ENCODE measurements around the gene STH.
"Not testable (repeated sequence)": the region's sequence is repeated elsewhere in the genome, so short reads cannot be mapped to it uniquely, and the experiment has no call there.

STH gene

DNA sequence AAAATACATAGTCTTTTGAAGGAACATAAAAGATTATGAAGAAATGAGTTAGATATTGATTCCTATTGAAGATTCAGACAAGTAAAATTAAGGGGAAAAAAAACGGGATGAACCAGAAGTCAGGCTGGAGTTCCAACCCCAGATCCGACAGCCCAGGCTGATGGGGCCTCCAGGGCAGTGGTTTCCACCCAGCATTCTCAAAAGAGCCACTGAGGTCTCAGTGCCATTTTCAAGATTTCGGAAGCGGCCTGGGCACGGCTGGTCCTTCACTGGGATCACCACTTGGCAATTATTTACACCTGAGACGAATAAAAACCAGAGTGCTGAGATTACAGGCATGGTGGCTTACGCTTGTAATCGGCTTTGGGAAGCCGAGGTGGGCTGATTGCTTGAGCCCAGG lies 9.5 kb downstream of the STH start:
- no peak for DNase-seq

DNA sequence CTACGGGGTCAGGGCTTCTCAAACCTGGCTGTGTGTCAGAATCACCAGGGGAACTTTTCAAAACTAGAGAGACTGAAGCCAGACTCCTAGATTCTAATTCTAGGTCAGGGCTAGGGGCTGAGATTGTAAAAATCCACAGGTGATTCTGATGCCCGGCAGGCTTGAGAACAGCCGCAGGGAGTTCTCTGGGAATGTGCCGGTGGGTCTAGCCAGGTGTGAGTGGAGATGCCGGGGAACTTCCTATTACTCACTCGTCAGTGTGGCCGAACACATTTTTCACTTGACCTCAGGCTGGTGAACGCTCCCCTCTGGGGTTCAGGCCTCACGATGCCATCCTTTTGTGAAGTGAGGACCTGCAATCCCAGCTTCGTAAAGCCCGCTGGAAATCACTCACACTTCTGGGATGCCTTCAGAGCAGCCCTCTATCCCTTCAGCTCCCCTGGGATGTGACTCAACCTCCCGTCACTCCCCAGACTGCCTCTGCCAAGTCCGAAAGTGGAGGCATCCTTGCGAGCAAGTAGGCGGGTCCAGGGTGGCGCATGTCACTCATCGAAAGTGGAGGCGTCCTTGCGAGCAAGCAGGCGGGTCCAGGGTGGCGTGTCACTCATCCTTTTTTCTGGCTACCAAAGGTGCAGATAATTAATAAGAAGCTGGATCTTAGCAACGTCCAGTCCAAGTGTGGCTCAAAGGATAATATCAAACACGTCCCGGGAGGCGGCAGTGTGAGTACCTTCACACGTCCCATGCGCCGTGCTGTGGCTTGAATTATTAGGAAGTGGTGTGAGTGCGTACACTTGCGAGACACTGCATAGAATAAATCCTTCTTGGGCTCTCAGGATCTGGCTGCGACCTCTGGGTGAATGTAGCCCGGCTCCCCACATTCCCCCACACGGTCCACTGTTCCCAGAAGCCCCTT lies 10.9 kb downstream of the STH start:
- peak; percentile 3 for DNase-seq

DNA sequence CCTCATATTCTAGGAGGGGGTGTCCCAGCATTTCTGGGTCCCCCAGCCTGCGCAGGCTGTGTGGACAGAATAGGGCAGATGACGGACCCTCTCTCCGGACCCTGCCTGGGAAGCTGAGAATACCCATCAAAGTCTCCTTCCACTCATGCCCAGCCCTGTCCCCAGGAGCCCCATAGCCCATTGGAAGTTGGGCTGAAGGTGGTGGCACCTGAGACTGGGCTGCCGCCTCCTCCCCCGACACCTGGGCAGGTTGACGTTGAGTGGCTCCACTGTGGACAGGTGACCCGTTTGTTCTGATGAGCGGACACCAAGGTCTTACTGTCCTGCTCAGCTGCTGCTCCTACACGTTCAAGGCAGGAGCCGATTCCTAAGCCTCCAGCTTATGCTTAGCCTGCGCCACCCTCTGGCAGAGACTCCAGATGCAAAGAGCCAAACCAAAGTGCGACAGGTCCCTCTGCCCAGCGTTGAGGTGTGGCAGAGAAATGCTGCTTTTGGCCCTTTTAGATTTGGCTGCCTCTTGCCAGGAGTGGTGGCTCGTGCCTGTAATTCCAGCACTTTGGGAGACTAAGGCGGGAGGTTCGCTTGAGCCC lies 11.6 kb downstream of the STH start:
- no peak for DNase-seq

DNA sequence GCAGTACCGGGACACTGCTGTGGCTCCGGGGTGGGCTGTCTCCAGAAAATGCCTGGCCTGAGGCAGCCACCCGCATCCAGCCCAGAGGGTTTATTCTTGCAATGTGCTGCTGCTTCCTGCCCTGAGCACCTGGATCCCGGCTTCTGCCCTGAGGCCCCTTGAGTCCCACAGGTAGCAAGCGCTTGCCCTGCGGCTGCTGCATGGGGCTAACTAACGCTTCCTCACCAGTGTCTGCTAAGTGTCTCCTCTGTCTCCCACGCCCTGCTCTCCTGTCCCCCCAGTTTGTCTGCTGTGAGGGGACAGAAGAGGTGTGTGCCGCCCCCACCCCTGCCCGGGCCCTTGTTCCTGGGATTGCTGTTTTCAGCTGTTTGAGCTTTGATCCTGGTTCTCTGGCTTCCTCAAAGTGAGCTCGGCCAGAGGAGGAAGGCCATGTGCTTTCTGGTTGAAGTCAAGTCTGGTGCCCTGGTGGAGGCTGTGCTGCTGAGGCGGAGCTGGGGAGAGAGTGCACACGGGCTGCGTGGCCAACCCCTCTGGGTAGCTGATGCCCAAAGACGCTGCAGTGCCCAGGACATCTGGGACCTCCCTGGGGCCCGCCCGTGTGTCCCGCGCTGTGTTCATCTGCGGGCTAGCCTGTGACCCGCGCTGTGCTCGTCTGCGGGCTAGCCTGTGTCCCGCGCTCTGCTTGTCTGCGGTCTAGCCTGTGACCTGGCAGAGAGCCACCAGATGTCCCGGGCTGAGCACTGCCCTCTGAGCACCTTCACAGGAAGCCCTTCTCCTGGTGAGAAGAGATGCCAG lies 12.9 kb downstream of the STH start:
- DNase-seq, result no peak

DNA sequence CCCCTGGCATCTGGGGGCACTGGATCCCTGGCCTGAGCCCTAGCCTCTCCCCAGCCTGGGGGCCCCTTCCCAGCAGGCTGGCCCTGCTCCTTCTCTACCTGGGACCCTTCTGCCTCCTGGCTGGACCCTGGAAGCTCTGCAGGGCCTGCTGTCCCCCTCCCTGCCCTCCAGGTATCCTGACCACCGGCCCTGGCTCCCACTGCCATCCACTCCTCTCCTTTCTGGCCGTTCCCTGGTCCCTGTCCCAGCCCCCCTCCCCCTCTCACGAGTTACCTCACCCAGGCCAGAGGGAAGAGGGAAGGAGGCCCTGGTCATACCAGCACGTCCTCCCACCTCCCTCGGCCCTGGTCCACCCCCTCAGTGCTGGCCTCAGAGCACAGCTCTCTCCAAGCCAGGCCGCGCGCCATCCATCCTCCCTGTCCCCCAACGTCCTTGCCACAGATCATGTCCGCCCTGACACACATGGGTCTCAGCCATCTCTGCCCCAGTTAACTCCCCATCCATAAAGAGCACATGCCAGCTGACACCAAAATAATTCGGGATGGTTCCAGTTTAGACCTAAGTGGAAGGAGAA lies 13.5 kb downstream of the STH start:
- no peak for DNase-seq

GRCh38 chr17:46013127-46013501 lies 14.1 kb downstream of the STH start:
- DNase-seq, result no peak

DNA sequence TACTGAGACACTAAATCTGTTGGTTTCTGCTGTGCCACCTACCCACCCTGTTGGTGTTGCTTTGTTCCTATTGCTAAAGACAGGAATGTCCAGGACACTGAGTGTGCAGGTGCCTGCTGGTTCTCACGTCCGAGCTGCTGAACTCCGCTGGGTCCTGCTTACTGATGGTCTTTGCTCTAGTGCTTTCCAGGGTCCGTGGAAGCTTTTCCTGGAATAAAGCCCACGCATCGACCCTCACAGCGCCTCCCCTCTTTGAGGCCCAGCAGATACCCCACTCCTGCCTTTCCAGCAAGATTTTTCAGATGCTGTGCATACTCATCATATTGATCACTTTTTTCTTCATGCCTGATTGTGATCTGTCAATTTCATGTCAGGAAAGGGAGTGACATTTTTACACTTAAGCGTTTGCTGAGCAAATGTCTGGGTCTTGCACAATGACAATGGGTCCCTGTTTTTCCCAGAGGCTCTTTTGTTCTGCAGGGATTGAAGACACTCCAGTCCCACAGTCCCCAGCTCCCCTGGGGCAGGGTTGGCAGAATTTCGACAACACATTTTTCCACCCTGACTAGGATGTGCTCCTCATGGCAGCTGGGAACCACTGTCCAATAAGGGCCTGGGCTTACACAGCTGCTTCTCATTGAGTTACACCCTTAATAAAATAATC lies 14.6 kb downstream of the STH start:
- no peak for DNase-seq

- DNase-seq, result not testable (repeated sequence)
Observed at GRCh38 chr17:46019408-46019925, 20.4 kb downstream of the STH start.

DNA sequence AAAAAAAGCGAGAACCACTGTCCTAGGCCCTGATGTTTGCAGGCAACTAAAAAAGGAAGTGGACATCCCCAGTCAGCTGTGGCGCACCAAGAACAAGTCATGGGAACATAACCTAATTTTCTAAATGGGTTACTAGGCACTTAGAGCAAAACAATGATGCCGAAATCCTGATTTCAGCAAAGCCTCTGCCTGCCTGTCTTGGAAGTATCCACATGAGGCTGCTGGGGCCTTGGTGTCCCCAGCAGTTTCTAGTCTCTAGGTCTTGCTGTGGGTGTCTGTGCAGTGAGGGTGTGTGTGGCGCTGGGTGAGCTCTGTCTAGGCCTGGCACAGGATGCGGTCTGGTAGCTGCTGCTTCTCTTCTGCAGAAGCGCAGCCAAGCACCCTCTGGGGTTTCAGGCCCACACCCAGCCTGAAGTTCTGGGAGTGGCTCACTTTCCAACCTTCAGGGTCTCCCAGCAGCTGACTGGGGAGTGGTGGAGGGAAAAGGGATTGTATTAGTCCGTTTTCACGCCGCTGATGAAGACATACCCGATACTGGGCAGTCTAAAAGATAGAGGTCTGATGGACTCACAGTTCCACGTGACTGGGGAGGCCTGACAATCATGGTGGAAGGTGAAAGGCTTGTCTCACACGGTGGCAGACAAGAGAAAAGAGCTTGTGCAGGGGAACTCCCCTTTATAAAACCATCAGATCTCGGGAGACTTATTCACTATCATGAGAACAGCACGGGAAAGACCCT lies 21.1 kb downstream of the STH start:
- DNase-seq, result peak; percentile 64

GRCh38 chr17:46020998-46021397 lies 21.9 kb downstream of the STH start:
- DNase-seq, result no peak

- DNase-seq, result not testable (repeated sequence)
Observed at GRCh38 chr17:46023366-46023765, 24.3 kb downstream of the STH start.

GRCh38 chr17:46023783-46024388 lies 24.8 kb downstream of the STH start:
- DNase-seq, result peak; percentile 7

DNA sequence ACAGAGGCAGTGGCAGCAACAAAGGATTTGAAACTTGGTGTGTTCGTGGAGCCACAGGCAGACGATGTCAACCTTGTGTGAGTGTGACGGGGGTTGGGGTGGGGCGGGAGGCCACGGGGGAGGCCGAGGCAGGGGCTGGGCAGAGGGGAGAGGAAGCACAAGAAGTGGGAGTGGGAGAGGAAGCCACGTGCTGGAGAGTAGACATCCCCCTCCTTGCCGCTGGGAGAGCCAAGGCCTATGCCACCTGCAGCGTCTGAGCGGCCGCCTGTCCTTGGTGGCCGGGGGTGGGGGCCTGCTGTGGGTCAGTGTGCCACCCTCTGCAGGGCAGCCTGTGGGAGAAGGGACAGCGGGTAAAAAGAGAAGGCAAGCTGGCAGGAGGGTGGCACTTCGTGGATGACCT lies 25.5 kb downstream of the STH start:
- no peak for DNase-seq

DNA sequence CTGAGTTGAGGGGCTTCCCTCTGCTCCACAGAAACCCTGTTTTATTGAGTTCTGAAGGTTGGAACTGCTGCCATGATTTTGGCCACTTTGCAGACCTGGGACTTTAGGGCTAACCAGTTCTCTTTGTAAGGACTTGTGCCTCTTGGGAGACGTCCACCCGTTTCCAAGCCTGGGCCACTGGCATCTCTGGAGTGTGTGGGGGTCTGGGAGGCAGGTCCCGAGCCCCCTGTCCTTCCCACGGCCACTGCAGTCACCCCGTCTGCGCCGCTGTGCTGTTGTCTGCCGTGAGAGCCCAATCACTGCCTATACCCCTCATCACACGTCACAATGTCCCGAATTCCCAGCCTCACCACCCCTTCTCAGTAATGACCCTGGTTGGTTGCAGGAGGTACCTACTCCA lies 26.0 kb downstream of the STH start:
- DNase-seq, result no peak

DNA sequence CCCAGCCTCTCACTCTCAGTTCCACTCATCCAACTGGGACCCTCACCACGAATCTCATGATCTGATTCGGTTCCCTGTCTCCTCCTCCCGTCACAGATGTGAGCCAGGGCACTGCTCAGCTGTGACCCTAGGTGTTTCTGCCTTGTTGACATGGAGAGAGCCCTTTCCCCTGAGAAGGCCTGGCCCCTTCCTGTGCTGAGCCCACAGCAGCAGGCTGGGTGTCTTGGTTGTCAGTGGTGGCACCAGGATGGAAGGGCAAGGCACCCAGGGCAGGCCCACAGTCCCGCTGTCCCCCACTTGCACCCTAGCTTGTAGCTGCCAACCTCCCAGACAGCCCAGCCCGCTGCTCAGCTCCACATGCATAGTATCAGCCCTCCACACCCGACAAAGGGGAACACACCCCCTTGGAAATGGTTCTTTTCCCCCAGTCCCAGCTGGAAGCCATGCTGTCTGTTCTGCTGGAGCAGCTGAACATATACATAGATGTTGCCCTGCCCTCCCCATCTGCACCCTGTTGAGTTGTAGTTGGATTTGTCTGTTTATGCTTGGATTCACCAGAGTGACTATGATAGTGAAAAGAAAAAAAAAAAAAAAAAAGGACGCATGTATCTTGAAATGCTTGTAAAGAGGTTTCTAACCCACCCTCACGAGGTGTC lies 26.6 kb downstream of the STH start:
- DNase-seq, result no peak

GRCh38 chr17:46026166-46027047 lies 27.4 kb downstream of the STH start:
- peak; percentile 71 for DNase-seq

- peak; percentile 63 for DNase-seq
Observed at GRCh38 chr17:46027048-46027975, 28.3 kb downstream of the STH start.

DNA sequence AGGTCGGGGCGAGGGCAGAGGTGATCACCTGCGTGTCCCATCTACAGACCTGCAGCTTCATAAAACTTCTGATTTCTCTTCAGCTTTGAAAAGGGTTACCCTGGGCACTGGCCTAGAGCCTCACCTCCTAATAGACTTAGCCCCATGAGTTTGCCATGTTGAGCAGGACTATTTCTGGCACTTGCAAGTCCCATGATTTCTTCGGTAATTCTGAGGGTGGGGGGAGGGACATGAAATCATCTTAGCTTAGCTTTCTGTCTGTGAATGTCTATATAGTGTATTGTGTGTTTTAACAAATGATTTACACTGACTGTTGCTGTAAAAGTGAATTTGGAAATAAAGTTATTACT lies 28.9 kb downstream of the STH start:
- DNase-seq, result no peak

DNA sequence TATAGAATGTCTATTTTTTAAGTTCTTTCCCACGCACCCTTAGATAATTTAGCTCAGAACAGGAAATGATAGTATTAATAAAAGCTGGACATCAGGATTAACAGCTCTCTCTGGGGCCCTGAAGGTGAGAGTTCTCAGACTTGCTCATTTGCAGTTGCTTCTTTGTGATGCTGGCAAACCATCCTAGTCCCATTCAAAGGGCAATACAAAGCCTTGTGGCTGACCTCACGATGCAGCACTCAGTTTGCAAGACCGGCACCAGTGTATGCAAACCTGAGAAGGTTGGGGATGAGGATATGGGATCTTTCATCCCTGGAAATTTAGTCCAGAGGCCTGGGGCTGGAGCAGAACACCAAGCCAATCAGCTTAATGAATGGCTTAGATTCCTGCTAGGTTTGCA lies 29.3 kb downstream of the STH start:
- no peak for DNase-seq

Measured in MV-4-11 (cell line).